GM12864 (cell line): ENCODE results near the gene AKAP3.

Experiments used
- DNase-seq: peaks from one replicate; pipeline ENCODE4 v3.0.0-alpha.2; 2011; ENCODE audit warnings: low read depth
- H3K4me3 ChIP-seq: 2 replicates; pipeline ENCODE4 v1.5.1; 2011; ENCODE audit warnings: mild to moderate bottlenecking, low read depth, low read length, control low read depth
- CTCF ChIP-seq: IDR thresholded peaks from 2 replicates; pipeline ENCODE4 v1.5.1; 2011; ENCODE audit warnings: low read depth, mild to moderate bottlenecking, moderate library complexity, low read length, control low read depth, inconsistent platforms; ENCODE audit errors: missing control alignments

Gene AKAP3

GRCh38 chr12:4663971-4664505 is 15.2 kb upstream of the AKAP3 start:
- no peak for TF ChIP-seq CTCF
- H3K4me3 ChIP-seq = no peak overlapping the region
- DNase-seq = no peak

- H3K4me3 ChIP-seq = no peak overlapping the region
- no peak for DNase-seq
- TF ChIP-seq CTCF = no peak
These were observed 4.8 kb upstream of the AKAP3 start for GRCh38 chr12:4653691-4654090.

- no peak overlapping the region for H3K4me3 ChIP-seq
- no peak for DNase-seq
- TF ChIP-seq CTCF = no peak
These were observed 4.4 kb upstream of the AKAP3 start for GRCh38 chr12:4653257-4653656.

- DNase-seq = no peak
- TF ChIP-seq CTCF = no peak
- peak overlapping the region; percentile 98 for H3K4me3 ChIP-seq
These were observed 459 bp upstream of the AKAP3 start for GRCh38 chr12:4649358-4649661.

- TF ChIP-seq CTCF = no peak
- H3K4me3 ChIP-seq = peak overlapping the region; percentile 98
- DNase-seq = no peak
These were observed 749 bp downstream of the AKAP3 start for GRCh38 chr12:4648104-4648500.

- no peak for DNase-seq
- no peak for TF ChIP-seq CTCF
These were observed 3.8 kb downstream of the AKAP3 start for GRCh38 chr12:4645023-4645422.

GRCh38 chr12:4643747-4644146 is 5.1 kb downstream of the AKAP3 start:
- no peak for TF ChIP-seq CTCF
- no peak overlapping the region for H3K4me3 ChIP-seq
- peak; percentile 51 for DNase-seq

More at GRCh38 chr12:4645023-4645422, 3.8 kb downstream of the AKAP3 start:
- no peak overlapping the region for H3K4me3 ChIP-seq
